ENCODE data around the gene CDH23.

DNA sequence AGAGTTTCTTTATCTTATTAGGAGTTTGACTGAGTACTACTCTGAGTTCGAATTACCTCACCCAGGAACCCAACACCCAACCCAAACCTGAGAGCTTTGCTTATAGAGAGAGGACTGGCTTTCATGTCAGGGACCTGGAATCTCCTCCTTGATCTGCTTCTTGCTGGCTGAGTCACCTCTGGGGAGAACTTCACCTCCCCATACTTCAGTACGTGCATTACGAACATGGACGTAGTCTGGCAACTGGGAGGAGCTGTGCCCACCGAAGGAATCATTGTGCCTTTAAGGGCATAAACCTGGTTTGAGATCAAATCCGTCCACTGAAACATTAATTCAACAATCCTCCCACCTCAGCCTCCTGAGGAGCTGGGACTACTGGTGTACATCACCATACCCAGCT, 466.5 kb downstream of the CDH23 start:
- TF ChIP-seq, protein P1, sequence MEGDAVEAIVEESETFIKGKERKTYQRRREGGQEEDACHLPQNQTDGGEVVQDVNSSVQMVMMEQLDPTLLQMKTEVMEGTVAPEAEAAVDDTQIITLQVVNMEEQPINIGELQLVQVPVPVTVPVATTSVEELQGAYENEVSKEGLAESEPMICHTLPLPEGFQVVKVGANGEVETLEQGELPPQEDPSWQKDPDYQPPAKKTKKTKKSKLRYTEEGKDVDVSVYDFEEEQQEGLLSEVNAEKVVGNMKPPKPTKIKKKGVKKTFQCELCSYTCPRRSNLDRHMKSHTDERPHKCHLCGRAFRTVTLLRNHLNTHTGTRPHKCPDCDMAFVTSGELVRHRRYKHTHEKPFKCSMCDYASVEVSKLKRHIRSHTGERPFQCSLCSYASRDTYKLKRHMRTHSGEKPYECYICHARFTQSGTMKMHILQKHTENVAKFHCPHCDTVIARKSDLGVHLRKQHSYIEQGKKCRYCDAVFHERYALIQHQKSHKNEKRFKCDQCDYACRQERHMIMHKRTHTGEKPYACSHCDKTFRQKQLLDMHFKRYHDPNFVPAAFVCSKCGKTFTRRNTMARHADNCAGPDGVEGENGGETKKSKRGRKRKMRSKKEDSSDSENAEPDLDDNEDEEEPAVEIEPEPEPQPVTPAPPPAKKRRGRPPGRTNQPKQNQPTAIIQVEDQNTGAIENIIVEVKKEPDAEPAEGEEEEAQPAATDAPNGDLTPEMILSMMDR (optimal IDR thresholded peaks at IDR 0.05 in 1 of 3, IDR thresholded peaks at IDR 0.05 in 1 of 3, conservative IDR thresholded peaks at IDR 0.05 in 1 of 3; ENCODE audit: extremely low read depth in 1 of 3, insufficient read depth in 2 of 3, low read length in 3 of 3) = no peak
- TF ChIP-seq EZH2 (IDR thresholded peaks at IDR 0.05; ENCODE audit: low read length) = no peak
